Measurements from ENCODE around the gene FNDC8. TPM values are rescaled to one million over a fixed set of nuclear protein-coding genes. Genes with fewer than 3 reads are reported as not detected.
"Not testable (repeated sequence)": the region's sequence is repeated elsewhere in the genome, so short reads cannot be mapped to it uniquely, and the experiment has no call there.

FNDC8 gene
- total RNA-seq, 2 donors from 2014 or later: not detected

DNA sequence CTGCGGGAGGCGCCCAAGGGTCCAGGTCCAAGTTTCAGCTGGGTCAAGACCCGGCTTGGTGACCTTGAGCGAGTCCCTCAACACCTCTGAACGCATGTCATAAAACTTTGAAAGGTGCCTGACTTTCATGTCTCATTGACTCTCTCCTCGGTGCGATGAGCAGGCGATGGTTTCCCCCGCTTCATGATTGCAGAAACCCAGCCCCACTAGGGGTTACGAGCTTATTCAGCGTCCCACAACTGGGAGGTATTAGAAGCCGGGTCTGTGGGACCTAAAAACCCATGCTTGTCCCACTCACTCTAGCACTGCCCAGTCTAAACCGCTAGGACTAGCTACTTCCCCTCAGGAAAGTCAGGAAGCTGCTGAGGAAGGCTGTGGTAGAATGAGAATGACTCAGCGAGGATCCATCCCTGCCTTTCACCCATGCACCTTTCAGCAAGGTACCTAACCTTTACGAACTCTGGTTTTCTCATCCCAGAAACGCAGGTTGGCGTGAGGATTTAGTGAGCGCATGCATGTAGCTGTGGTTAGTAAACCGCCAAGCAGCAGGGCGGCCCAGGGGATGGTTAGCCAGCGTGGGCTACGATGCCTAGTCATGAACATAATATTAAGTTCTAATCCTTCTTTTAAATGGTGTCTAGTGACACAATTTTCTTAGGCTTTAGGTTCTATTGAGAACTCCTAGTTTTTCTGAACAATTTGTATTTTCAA is 31.7 kb upstream of the FNDC8 start:
- no peak for DNase-seq (ENCODE audit: low spot score)
- intact Hi-C loops (cut with DNase I): loop anchor here in 1 of 2 donors (5.0 kb wide), 2 partner anchors 237 to 1478 kb away; no protein-coding TSS in a partner anchor

DNA sequence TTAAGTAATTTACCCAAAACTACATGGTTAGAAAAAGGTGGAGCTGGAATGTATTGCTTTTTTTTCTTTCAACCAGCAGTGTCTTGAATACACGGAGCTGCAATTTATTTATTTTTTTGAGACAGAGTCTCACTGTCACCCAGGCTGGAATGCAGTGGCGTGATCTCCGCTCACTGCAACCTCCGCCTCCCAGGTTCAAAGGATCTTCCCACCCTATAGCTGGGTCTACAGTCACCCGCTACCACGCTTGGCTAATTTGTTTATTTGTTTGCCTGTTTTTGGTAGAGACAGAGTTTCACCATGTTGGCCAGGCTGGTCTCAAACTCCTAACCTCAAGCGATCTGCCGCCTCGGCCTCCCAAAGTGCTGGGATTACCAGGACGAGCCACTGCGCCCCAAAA is 30.7 kb upstream of the FNDC8 start:
- DNase-seq (ENCODE audit: low spot score); intact Hi-C loops (cut with DNase I): not testable (repeated sequence)

DNA sequence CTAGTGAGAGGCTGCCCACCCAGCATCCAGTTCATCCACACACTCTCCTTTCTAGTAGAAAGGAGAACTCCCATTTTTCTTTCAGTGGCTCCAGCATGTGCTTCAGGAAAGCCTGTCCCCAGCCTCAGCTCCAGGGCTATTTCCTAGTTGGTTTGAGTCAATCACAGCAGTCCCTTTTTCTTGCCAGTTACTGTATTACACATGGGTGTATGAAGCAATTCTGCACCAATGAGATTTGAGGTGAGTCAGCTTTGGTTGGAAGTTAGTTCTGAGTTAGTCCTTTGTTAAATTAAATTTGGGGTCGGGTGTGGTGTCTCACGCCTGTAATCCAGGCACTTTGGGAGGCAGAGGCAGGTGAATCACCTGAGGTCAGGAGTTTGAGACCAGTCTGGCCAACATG is 26.5 kb upstream of the FNDC8 start:
- intact Hi-C loops (cut with DNase I): no loop called here
- no peak for DNase-seq (ENCODE audit: low spot score)

DNA sequence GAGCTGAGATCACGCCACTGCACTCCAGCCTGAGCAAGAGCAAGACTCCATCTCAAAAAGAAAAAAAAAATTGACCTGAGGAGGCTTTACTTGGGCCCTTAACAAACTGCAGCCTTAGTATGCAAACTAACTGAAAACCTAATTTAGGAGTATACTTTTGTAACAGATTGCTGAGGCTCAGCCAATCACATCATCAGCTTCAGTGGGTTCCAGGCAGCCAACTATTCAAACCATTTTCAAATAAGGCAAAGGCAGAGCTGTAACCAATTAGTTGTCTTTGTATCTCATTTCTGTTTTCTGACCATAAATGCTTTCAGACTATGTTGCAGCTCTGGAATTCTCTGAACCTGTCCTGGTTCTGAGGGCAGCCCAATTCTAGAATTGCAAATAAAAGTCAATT is 25.7 kb upstream of the FNDC8 start:
- intact Hi-C loops (cut with DNase I): no loop called here
- no peak for DNase-seq (ENCODE audit: low spot score)

DNA sequence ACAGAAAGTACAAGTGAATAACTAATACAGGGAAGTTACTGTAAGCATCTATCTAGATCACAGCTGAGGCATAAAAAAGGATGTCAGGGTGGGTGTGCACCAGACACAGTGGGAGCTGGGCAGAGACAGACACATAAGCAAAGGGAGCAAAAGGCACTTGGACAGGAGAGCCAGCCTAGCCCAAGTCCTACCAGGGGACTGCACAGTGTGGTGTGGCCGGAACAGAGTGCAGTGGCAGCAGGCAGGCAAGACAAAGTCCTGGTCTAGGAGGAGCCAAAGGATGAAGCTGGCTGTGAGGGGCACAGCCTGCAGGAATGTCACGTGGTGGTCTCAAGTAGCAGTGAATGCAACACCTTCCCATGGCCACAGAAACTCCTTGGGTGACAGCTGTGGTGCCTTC is 23.6 kb upstream of the FNDC8 start:
- intact Hi-C loops (cut with DNase I): no loop called here
- DNase-seq (ENCODE audit: low spot score): no peak

DNA sequence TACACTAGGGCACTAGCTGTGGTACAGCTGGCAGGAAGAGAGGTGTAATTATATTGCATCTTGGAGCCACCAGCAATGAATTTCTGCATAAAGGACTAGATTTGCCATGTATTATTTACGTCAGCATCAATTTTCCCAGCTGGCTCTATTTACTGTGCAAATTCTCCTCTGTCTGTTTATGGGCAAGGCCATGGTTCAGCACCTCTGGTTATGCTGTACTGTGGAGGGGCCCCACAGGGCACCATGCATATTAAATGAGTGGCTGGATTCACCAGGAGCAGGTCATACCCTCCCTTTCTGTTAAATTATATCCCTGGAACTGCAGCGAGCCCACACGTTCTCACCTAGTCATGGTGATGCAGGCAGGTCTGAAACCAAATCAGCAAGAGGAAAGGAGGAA is 21.5 kb upstream of the FNDC8 start:
- intact Hi-C loops (cut with DNase I): no loop called here
- no peak for DNase-seq (ENCODE audit: low spot score)

DNA sequence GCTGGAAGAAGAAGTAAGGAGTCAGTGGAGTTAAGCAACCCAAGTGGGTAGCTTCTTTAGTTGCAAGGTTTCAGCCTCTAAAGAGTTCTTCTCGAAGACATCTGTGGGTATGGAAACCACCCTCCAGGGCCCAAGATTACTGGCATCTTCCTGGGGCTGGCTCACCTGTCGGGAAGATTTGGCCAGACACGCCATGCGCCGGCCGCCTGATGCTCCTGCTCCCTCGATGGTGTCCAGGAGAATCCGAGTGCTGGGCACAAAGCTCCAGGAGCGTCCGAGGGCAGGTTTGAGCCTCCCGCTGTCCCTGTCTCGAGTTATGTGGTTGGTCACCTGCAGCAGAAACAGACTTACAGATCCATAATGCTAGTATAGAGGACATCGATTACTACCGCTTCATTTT is 20.4 kb upstream of the FNDC8 start:
- intact Hi-C loops (cut with DNase I): no loop called here
- no peak for DNase-seq (ENCODE audit: low spot score)

DNA sequence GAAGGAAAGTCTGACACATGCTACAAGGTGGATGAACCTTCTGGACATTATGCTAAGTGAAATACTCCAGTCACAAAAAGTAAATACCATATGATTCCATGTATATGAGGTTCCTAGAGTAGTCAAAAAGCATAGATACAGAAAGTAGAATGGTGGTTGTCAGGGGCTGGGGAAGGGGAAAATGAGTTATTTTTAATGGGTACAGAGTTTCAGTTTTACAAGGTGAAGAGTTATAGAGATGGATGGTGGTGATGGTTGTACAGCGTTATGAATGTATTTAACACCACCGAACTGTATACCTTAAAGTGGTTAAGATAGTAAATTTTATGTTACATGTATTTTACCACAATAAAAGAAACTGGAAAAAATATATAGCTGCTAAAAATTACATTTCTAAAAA is 19.7 kb upstream of the FNDC8 start:
- no peak for DNase-seq (ENCODE audit: low spot score)
- intact Hi-C loops (cut with DNase I): no loop called here

DNA sequence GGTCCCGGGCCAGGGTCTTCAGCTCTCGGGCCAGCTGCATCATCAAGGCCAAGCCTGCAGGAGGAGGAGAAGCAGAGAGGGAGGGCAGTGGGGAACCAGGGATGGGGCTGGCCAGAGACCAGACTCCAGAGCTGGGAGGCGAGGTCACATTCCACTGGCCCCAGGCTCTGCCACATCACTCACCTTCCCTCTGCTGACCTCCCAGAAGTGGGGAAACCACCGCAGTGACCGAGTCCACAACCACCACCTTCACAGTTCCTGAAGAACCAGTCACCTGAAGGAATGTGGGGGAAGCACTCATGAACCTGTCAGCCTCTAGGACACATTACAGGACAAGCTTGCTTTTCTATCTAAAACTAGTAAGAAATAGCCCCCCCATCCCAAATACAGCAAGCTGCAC is 18.1 kb upstream of the FNDC8 start:
- no peak for DNase-seq (ENCODE audit: low spot score)
- intact Hi-C loops (cut with DNase I): no loop called here

DNA sequence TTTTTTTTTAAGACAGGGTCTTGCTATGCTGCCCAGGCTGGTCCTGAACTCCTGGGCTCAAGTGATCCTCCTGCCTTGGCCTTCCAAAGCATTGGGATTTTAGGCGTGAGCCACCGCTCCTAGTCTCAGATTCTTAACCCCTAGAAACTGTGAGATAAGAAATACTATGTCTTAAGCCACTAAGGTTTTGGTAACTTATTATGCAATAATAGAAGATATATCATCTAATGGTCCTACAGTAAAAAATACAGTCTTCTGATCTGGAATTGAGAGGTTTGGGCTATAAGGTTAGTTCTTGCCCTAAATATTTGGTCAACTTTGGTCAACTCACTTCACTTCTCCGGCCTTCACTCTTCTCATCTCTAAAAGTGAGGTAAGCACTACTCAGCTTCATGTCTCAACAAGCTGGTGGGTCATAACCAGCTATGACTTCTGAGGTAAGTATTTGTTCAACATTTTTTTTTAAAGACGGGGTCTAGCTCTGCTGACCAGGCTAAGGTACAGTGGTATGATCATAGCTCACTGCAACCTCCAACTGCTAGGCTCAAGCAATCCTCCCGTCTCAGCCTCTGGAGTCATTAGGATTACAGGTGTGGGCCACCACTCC is 16.5 kb upstream of the FNDC8 start:
- no peak for DNase-seq (ENCODE audit: low spot score)
- intact Hi-C loops (cut with DNase I): loop anchor here in 1 of 2 donors (1.0 kb wide), 1 partner anchor 30 kb away; no protein-coding TSS in a partner anchor

DNA sequence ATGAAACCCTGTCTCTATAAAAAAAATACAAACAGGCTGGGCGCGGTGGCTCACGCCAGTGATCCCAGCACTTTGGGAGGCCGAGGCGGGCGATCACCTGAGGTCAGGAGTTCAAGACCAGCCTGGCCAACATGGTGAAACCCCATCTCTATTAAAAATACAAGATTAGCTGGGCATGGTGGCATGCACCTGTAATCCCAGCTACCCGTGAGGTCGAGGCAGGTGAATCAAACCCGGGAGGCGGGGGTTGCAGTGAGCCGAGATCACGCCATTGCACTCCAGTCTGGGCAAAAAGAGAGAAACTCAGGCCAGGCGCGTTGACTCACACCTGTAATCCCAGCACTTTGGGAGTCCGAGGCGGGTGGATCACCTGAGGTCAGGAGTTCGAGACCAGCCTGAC is 10.6 kb upstream of the FNDC8 start:
- DNase-seq (ENCODE audit: low spot score): not testable (repeated sequence)
- intact Hi-C loops (cut with DNase I): loop anchor here in 1 of 2 donors (10.0 kb wide), 2 partner anchors 116 to 686 kb away; no protein-coding TSS in a partner anchor

DNA sequence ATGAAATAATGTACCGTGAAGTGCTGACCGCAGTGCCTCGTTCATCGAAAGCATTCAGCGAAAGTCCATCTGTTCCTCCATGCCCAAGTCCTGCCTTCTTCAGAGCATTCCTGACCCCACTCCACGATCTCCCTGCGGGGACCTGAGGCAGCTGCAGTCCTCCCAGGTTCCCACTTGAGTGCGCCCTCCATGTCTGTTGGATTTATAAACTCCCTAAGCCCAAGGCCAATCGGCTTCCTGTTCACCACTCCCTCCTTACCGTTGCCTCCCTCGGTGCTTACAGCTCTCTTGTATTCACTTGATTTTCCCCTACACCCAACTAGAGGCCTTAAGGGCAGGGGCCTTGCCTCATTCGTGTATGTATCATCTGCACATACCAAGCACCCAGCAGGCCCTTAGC is 4.6 kb upstream of the FNDC8 start:
- intact Hi-C loops (cut with DNase I): loop anchor here in 1 of 2 donors (10.0 kb wide), 2 partner anchors 122 to 692 kb away; no protein-coding TSS in a partner anchor
- peak; percentile 49 for DNase-seq (ENCODE audit: low spot score)

DNA sequence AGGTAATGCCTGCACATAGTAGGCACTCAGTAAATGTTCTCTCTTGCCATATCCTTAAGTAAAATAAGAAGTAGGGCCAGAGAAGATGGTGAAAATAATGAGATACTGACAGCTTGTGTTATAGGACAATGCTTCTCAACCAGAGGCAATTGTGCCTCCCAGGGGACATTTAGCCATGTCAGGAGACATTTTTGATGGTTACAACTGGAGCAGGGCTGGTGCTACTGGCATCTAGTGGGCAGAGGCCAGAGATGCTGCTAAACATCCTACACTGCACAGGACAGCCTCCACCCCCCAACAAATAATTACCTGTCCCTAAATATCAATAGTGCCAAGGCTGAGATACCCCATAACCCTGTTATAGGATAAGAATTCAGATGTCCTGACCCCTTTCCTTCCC is 3.4 kb upstream of the FNDC8 start:
- peak; percentile 15 for DNase-seq (ENCODE audit: low spot score)
- intact Hi-C loops (cut with DNase I): loop anchor here in 1 of 2 donors (10.0 kb wide), 2 partner anchors 123 to 693 kb away; no protein-coding TSS in a partner anchor

DNA sequence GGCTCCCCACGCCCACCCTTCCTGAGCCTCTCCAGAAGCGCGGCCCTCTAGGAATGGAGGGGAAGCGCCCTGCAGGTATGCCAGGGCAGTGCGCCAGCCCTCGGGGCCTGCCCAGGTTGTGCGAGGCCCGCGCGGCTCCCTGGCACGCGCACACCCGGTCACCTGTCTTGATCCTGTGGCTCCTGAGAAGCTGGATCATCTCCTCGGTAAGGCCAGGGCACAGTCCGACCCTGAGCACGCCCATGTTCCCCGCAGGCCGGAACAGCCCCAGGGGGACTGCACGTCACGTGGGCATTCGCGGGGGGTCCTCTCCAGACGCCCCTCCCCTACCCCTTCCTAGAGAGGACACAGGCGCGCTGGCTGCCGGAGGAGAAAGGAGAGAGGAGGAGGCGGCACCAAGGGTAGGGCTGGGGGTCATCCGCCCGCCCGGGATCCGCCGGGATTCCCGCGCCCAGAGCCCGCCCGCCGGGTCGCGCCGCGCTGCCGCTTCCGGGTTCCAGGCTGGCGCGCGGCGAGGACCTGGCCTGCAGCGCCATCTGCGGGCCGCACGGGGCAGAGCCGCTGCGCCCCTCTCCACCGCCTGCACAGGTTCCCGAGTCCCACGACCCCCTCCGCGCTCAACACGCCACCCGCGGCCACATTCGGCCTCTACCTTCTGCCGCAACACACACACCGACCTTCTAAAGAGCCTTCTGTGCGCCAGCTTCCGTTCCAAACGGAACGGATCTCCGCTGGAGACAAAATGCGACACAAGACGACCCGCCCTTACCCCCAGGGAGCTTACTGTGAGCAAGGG is 1.8 kb upstream of the FNDC8 start, which contains the start of gene RAD51D:
TSS of gene RAD51D (minus strand) at position 491 of the 796 bp plus-strand sequence. CDS start at position 244, 247 bp downstream.
- intact Hi-C loops (cut with DNase I): loop anchor here in 1 of 2 donors (10.0 kb wide), 3 partner anchors 125 to 695 kb away; no protein-coding TSS in a partner anchor
- peak; percentile 91 for DNase-seq (ENCODE audit: low spot score)

DNA sequence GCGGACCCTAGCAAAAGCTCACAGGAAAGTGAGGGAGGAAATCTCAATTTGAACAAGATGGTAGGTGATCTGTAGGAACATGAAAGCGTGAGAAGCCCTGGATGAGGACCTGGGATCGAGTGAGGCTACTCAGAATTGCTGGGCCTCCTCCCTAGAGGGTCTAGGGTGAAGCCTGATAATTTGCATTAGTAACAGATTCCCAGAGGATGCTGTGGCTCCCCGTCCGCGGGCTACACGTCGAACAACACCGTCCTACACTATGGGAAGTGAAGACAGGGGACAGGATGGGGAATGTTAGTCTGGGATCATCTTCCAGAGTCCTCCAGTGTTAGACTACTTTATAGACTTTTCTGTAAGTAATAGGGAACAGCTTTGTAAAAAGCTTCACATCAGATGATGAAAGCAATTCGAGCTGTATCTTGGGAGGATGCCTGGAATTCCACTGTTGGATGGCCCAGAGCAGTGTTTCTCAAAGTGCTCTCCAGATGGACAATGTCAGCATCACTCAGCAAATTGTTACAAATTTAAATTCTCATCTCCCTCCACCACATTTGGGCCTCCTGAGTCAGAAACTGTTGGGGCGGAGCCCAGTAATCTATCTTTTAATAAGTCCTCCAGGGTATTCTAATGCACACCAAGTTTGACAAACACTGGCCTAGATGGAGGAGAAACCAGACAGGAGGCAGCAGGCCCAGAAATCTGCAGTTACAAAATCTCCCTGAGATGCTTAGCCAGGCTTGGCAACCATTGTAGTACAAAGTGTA is 6.5 kb downstream of the FNDC8 start:
- intact Hi-C loops (cut with DNase I): loop anchor here in 1 of 2 donors (10.0 kb wide), 1 partner anchor 593 kb away; no protein-coding TSS in a partner anchor
- peak; percentile 81 for DNase-seq (ENCODE audit: low spot score)

DNA sequence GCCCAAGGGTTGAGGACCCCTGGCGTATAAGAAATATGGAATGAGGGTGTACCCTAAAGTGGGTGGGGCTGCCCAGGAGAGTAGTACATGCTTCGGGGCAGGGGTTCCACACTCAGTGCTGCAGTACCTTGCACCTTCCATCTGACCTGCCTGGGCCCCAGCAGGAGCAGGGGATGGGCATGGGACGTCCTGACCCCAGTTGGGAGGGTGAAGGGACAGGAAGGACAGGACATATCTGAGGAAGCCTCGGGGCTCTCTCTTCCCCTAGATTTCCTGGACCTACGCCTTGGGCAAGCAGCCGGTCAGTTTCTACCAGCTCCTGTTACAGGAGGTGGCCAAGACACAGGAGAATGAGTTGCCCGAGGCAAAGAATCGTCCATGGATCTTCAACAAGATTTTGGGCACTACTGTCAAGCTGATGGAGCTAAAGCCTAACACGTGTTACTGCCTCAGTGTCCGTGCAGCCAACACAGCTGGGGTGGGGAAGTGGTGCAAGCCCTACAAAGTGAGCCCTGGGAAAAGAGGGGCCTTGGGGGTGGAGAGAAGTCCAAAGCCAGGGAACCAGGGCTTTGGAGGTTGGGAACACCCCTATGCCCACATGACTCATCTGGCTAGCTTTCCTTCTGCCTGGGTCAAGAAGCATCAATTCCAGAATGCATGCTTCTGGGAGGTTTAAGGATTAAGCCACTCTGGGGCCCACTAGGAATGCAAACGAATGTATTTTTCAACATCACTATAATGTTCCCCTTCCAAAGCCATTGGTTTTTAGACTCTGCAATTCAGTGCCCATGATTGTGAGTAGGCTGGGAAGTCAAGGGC is 7.9 kb downstream of the FNDC8 start:
- intact Hi-C loops (cut with DNase I): loop anchor here in 1 of 2 donors (10.0 kb wide), 1 partner anchor 595 kb away; no protein-coding TSS in a partner anchor
- peak; percentile 58 for DNase-seq (ENCODE audit: low spot score)

DNA sequence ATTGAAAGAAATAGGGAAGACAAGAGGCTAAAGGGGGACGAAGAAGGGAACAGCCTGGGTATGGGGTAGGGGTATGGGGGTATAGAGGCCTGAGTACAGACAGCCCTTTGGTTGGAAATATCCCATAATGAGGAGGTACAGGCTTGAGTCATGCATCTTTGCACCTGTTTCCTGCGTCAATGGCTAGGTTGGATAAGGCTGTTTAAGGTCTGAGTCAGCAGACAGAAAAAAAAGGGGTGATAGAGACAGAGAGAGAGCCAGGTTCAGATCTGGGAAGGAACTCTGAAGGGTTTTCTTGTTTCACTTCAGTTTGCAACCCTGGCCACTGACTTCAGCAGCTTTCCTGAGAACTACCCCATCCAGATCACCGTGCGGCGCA is 8.5 kb downstream of the FNDC8 start:
- intact Hi-C loops (cut with DNase I): loop anchor here in 1 of 2 donors (10.0 kb wide), 1 partner anchor 595 kb away; no protein-coding TSS in a partner anchor
- DNase-seq (ENCODE audit: low spot score): no peak

DNA sequence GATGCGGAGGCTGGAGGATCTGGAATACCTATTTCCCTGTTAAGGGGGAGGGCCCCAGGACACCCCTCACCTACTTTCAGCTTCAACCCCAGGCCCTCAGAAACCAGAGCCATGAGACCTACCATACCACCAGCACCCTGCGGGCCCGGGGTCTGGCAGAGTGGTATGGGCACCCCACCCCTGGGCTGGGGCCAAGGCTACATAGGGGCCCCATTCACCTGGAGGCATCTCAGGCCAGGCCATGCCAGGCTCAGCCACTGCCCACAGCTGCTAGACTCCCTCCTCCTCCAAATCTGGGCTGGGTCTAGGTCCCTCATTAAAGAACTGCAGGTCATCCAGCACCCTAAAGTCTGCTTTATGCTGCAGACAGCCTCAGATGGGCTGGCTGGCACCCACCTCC is 9.0 kb downstream of the FNDC8 start:
- intact Hi-C loops (cut with DNase I): no loop called here
- peak; percentile 62 for DNase-seq (ENCODE audit: low spot score)

All from posterior vena cava (tissue), 2 donors.